NCI-H1436 (cell line): ENCODE results near the gene FARSB.

Source experiments
- DNase-seq: peaks from one replicate; lab custom pipeline; 2025; lab: John Stamatoyannopoulos, UW

FARSB gene

GRCh38 chr2:222663479-222663878, 7.6 kb upstream of the FARSB start:
- DNase-seq: no peak

- no peak for DNase-seq
Observed at GRCh38 chr2:222656526-222657446, 894 bp upstream of the FARSB start.

GRCh38 chr2:222653280-222653679, 2.6 kb downstream of the FARSB start:
- no peak for DNase-seq

- no peak for DNase-seq
Observed at GRCh38 chr2:222652491-222653255, 3.2 kb downstream of the FARSB start.

GRCh38 chr2:222651718-222652418, 4.0 kb downstream of the FARSB start:
- DNase-seq: no peak

- no peak for DNase-seq
Observed at GRCh38 chr2:222649801-222650200, 6.1 kb downstream of the FARSB start.

GRCh38 chr2:222646008-222646407, 9.9 kb downstream of the FARSB start:
- no peak for DNase-seq

GRCh38 chr2:222643134-222643533, 12.8 kb downstream of the FARSB start:
- DNase-seq: no peak

GRCh38 chr2:222641336-222641735, 14.6 kb downstream of the FARSB start:
- no peak for DNase-seq

GRCh38 chr2:222637067-222637466, 18.8 kb downstream of the FARSB start:
- DNase-seq: no peak

GRCh38 chr2:222635295-222635694, 20.6 kb downstream of the FARSB start:
- DNase-seq: no peak

- no peak for DNase-seq
Observed at GRCh38 chr2:222627764-222628163, 28.1 kb downstream of the FARSB start.

- no peak for DNase-seq
Observed at GRCh38 chr2:222623756-222624309, 32.1 kb downstream of the FARSB start.

- no peak for DNase-seq
Observed at GRCh38 chr2:222622910-222623309, 33.0 kb downstream of the FARSB start.

- no peak for DNase-seq
Observed at GRCh38 chr2:222621893-222622292, 34.0 kb downstream of the FARSB start.

- no peak for DNase-seq
Observed at GRCh38 chr2:222615320-222615719, 40.6 kb downstream of the FARSB start.

GRCh38 chr2:222613715-222614331, 42.1 kb downstream of the FARSB start:
- peak; percentile 40 for DNase-seq

- no peak for DNase-seq
Observed at GRCh38 chr2:222611684-222612083, 44.2 kb downstream of the FARSB start.

- no peak for DNase-seq
Observed at GRCh38 chr2:222610746-222611145, 45.1 kb downstream of the FARSB start.

GRCh38 chr2:222609381-222609780, 46.5 kb downstream of the FARSB start:
- no peak for DNase-seq

- no peak for DNase-seq
Observed at GRCh38 chr2:222608081-222608480, 47.8 kb downstream of the FARSB start.

- DNase-seq: no peak
Observed at GRCh38 chr2:222606306-222606705, 49.6 kb downstream of the FARSB start.
